WTC11 (cell line): ENCODE data around the gene DNTT. TPM values are rescaled to one million over a fixed set of nuclear protein-coding genes. Genes with fewer than 3 reads are reported as not detected.

Source experiments
- ATAC-seq: fragments of 200-7000 bp; cut with Tn5 transposase; 2 replicates; pipeline ENCODE4 v1.10.0; 2021; ENCODE audit warnings: mild to moderate bottlenecking, moderate library complexity
- CTCF ChIA-PET: fragments of 300-600 bp; sonication (Branson Sonifier 250); formaldehyde crosslinking; loops from one replicate; lab custom pipeline; 2021; ENCODE audit warnings: antibody characterized with exemption; lab: Charles Lee
- POLR2A ChIA-PET: fragments of 350-600 bp; sonication (Branson Sonifier 250); formaldehyde crosslinking; loops from one replicate; lab custom pipeline; 2021; ENCODE audit warnings: antibody characterized with exemption; lab: Charles Lee
- DNase-seq: peaks from one replicate; pipeline ENCODE4 v3.0.0; 2021; ENCODE audit warnings: low spot score
- H3K27ac Mint-ChIP-seq: 2 replicates; pipeline ENCODE4 v1.8.0; 2021; ENCODE audit warnings: mixed read lengths
- H3K27me3 Mint-ChIP-seq: 2 replicates; pipeline ENCODE4 v1.8.0; 2021; ENCODE audit warnings: low read depth, mild to moderate bottlenecking, moderate library complexity, mixed read lengths
- H3K36me3 Mint-ChIP-seq: 2 replicates; pipeline ENCODE4 v1.8.0; 2021; ENCODE audit warnings: mixed read lengths
- H3K4me1 Mint-ChIP-seq: 2 replicates; pipeline ENCODE4 v1.8.0; 2022; ENCODE audit warnings: mixed read lengths
- H3K4me3 Mint-ChIP-seq: 2 replicates; pipeline ENCODE4 v1.8.0; 2021; ENCODE audit warnings: mild to moderate bottlenecking, moderate library complexity, mixed read lengths
- H3K9me3 Mint-ChIP-seq: 2 replicates; pipeline ENCODE4 v1.8.0; 2021; ENCODE audit warnings: mixed read lengths
- ATF6 ChIP-seq: sonication (generic); formaldehyde crosslinking; IDR thresholded peaks from 2 replicates; pipeline ENCODE4 v1.8.1; 2023; ENCODE audit warnings: mild to moderate bottlenecking, missing genetic modification reagents
- E2F5 ChIP-seq: sonication (generic); formaldehyde crosslinking; IDR thresholded peaks from 2 replicates; pipeline ENCODE4 v1.8.1; 2022; ENCODE audit warnings: mild to moderate bottlenecking, moderate library complexity, missing genetic modification reagents
- ESRRA ChIP-seq: sonication (generic); formaldehyde crosslinking; IDR thresholded peaks from 2 replicates; pipeline ENCODE4 v1.8.1; 2022; ENCODE audit warnings: mild to moderate bottlenecking, missing genetic modification reagents, borderline replicate concordance
- FOXP1 ChIP-seq: sonication (generic); formaldehyde crosslinking; IDR thresholded peaks from 2 replicates; pipeline ENCODE4 v1.8.0; 2022; ENCODE audit warnings: missing genetic modification reagents, mild to moderate bottlenecking, moderate library complexity, borderline replicate concordance
- JAZF1 ChIP-seq: fragments of 250-450 bp; sonication (Bioruptor Pico); IDR thresholded peaks from 2 replicates; pipeline ENCODE4 v1.9.0; 2021; ENCODE audit warnings: moderate library complexity, mild to moderate bottlenecking, inconsistent platforms
- JUN ChIP-seq: sonication (generic); formaldehyde crosslinking; IDR thresholded peaks from 2 replicates; pipeline ENCODE4 v1.8.0; 2023; ENCODE audit warnings: mild to moderate bottlenecking, missing genetic modification reagents
- MXD4 ChIP-seq: fragments of 250-450 bp; sonication (Bioruptor Pico); IDR thresholded peaks from 2 replicates; pipeline ENCODE4 v1.8.0; 2021; ENCODE audit warnings: mild to moderate bottlenecking, moderate library complexity, borderline replicate concordance
- NR1H2 ChIP-seq: sonication (generic); formaldehyde crosslinking; IDR thresholded peaks from 2 replicates; pipeline ENCODE4 v1.9.0; 2021; ENCODE audit warnings: mild to moderate bottlenecking, moderate library complexity, missing genetic modification reagents
- NR3C1 ChIP-seq: sonication (generic); formaldehyde crosslinking; conservative IDR thresholded peaks from 2 replicates; pipeline ENCODE4 v1.8.1; 2023; ENCODE audit warnings: low read depth, mild to moderate bottlenecking, missing genetic modification reagents
- PRDM15 ChIP-seq: sonication (generic); formaldehyde crosslinking; IDR thresholded peaks from 2 replicates; pipeline ENCODE4 v1.8.0; 2022; ENCODE audit warnings: missing genetic modification reagents
- SMAD3 ChIP-seq: sonication (generic); formaldehyde crosslinking; IDR thresholded peaks from 2 replicates; pipeline ENCODE4 v1.8.0; 2022; ENCODE audit warnings: missing genetic modification reagents, mild to moderate bottlenecking, borderline replicate concordance
- ZBTB21 ChIP-seq: sonication (generic); formaldehyde crosslinking; IDR thresholded peaks from 2 replicates; pipeline ENCODE4 v1.8.1; 2023; ENCODE audit warnings: mild to moderate bottlenecking, missing genetic modification reagents, borderline replicate concordance
- ZMAT4 ChIP-seq: fragments of 250-450 bp; sonication (Bioruptor Pico); IDR thresholded peaks from 2 replicates; pipeline ENCODE4 v1.9.0; 2021; ENCODE audit warnings: mild to moderate bottlenecking
- ZNF121 ChIP-seq: sonication (generic); formaldehyde crosslinking; IDR thresholded peaks from 2 replicates; pipeline ENCODE4 v1.8.0; 2023; ENCODE audit warnings: missing genetic modification reagents
- ZNF263 ChIP-seq: sonication (generic); formaldehyde crosslinking; IDR thresholded peaks from 2 replicates; pipeline ENCODE4 v1.8.1; 2022; ENCODE audit warnings: low read depth, mild to moderate bottlenecking, moderate library complexity, missing genetic modification reagents
- ZNF416 ChIP-seq: fragments of 250-450 bp; sonication (Bioruptor Pico); IDR thresholded peaks from 2 replicates; pipeline ENCODE4 v1.9.0; 2021; ENCODE audit warnings: mild to moderate bottlenecking, inconsistent platforms
- total RNA-seq: library from RNA; stranded (reverse); gene quantifications from 3 replicates; pipeline ENCODE4 v1.2.3, GENCODE V29; 2021
- TF ChIP-seq, protein P1 (sequence below): sonication (generic); formaldehyde crosslinking; conservative IDR thresholded peaks from 2 replicates; pipeline ENCODE4 v1.8.1; 2023; ENCODE audit warnings: mild to moderate bottlenecking, low read depth, missing genetic modification reagents, moderate library complexity
- TF ChIP-seq, protein P2 (sequence below): fragments of 250-450 bp; sonication (Bioruptor Pico); IDR thresholded peaks from 2 replicates; pipeline ENCODE4 v1.8.0; 2021; ENCODE audit warnings: mild to moderate bottlenecking
- TF ChIP-seq, protein P3 (sequence below): sonication (generic); formaldehyde crosslinking; IDR thresholded peaks from 2 replicates; pipeline ENCODE4 v1.8.1; 2023; ENCODE audit warnings: mild to moderate bottlenecking, missing genetic modification reagents, moderate library complexity
- TF ChIP-seq, protein P4 (sequence below): sonication (generic); formaldehyde crosslinking; IDR thresholded peaks from 2 replicates; pipeline ENCODE4 v1.8.1; 2022; ENCODE audit warnings: missing genetic modification reagents, borderline replicate concordance

Gene DNTT
- total RNA-seq, 1 experiment from 2014 or later: not detected

- ChIA-PET CTCF (interaction anchor here (1.1 kb wide), 2 partner anchors 28 to 29 kb away, joined by 3 to 4 read pairs; no protein-coding TSS in a partner anchor), POLR2A (interaction anchor here (0.7 kb wide), 1 partner anchor 167 kb away, joined by 3 read pairs; the partner anchor contains the start of gene TLL2)
- peaks cover 43% of the 10 kb centered on the region for H3K4me1 Mint-ChIP-seq
- 0 out of 2 replicates have a peak, but pooled peaks have one; percentile 54 for TF ChIP-seq MXD4 (CRISPR knock-in tag)
- TF ChIP-seq ZNF121: no peak
- TF ChIP-seq, protein P1, sequence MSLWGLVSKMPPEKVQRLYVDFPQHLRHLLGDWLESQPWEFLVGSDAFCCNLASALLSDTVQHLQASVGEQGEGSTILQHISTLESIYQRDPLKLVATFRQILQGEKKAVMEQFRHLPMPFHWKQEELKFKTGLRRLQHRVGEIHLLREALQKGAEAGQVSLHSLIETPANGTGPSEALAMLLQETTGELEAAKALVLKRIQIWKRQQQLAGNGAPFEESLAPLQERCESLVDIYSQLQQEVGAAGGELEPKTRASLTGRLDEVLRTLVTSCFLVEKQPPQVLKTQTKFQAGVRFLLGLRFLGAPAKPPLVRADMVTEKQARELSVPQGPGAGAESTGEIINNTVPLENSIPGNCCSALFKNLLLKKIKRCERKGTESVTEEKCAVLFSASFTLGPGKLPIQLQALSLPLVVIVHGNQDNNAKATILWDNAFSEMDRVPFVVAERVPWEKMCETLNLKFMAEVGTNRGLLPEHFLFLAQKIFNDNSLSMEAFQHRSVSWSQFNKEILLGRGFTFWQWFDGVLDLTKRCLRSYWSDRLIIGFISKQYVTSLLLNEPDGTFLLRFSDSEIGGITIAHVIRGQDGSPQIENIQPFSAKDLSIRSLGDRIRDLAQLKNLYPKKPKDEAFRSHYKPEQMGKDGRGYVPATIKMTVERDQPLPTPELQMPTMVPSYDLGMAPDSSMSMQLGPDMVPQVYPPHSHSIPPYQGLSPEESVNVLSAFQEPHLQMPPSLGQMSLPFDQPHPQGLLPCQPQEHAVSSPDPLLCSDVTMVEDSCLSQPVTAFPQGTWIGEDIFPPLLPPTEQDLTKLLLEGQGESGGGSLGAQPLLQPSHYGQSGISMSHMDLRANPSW (CRISPR knock-in tag): no peak
- TF ChIP-seq E2F5 (CRISPR knock-in tag): no peak
- TF ChIP-seq, protein P2, sequence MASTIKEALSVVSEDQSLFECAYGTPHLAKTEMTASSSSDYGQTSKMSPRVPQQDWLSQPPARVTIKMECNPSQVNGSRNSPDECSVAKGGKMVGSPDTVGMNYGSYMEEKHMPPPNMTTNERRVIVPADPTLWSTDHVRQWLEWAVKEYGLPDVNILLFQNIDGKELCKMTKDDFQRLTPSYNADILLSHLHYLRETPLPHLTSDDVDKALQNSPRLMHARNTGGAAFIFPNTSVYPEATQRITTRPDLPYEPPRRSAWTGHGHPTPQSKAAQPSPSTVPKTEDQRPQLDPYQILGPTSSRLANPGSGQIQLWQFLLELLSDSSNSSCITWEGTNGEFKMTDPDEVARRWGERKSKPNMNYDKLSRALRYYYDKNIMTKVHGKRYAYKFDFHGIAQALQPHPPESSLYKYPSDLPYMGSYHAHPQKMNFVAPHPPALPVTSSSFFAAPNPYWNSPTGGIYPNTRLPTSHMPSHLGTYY (CRISPR knock-in tag): no peak
- TF ChIP-seq SMAD3: no peak
- peaks cover 35% of the 10 kb centered on the region for H3K9me3 Mint-ChIP-seq
- DNase-seq: no peak
- no peak for ATAC-seq
- peaks cover 29% of the 10 kb centered on the region for H3K36me3 Mint-ChIP-seq
- peaks cover 24% of the 10 kb centered on the region for H3K27me3 Mint-ChIP-seq
- no peak overlapping the region for H3K4me3 Mint-ChIP-seq
- H3K27ac Mint-ChIP-seq: no peak overlapping the region
Measured at GRCh38 chr10:96346295-96346694, 42.1 kb downstream of the DNTT start.

DNA sequence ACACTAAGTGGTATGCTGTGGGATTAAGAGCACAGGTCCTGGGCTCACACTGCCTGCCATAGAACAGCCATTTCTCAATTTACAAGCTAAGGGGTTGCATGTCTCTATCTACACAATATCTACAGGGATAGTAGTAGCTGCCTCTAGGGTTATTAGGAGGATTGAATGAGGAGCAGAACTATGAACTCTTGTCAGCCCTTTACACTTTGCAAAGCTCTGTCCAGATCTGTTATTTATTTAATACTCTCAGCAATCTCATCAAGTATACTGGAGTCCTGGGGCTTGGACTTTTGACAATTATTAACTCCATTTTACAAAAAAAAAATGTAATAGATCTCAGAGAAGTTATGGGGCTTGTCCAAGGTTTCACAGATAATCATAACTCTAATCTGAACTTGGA lies 47.8 kb downstream of the DNTT start:
- H3K4me1 Mint-ChIP-seq: peaks cover 20% of the 10 kb centered on the region
- ATAC-seq: no peak
- ChIA-PET POLR2A (interaction anchor here (0.6 kb wide), 1 partner anchor 995 kb away, joined by 4 read pairs; no protein-coding TSS in a partner anchor), CTCF (interaction anchor here (1.0 to 1.4 kb wide), 5 partner anchors 11 to 62 kb away, joined by 3 to 9 read pairs (median 3); no protein-coding TSS in a partner anchor)
- H3K36me3 Mint-ChIP-seq: peaks cover 10% of the 10 kb centered on the region
- H3K4me3 Mint-ChIP-seq: no peak overlapping the region
- TF ChIP-seq PRDM15 (no peak), JAZF1 (no peak), JUN (no peak), ATF6 (CRISPR knock-in tag) (no peak), ZNF263 (no peak), NR3C1 (CRISPR knock-in tag) (no peak), FOXP1 (CRISPR knock-in tag) (no peak), ZBTB21 (CRISPR knock-in tag) (no peak), ZNF416 (CRISPR knock-in tag) (no peak), ESRRA (CRISPR knock-in tag) (no peak), NR1H2 (CRISPR knock-in tag) (no peak), ZMAT4 (CRISPR knock-in tag) (no peak)
- TF ChIP-seq, protein P3, sequence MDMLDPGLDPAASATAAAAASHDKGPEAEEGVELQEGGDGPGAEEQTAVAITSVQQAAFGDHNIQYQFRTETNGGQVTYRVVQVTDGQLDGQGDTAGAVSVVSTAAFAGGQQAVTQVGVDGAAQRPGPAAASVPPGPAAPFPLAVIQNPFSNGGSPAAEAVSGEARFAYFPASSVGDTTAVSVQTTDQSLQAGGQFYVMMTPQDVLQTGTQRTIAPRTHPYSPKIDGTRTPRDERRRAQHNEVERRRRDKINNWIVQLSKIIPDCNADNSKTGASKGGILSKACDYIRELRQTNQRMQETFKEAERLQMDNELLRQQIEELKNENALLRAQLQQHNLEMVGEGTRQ (CRISPR knock-in tag): no peak
- TF ChIP-seq, protein P4, sequence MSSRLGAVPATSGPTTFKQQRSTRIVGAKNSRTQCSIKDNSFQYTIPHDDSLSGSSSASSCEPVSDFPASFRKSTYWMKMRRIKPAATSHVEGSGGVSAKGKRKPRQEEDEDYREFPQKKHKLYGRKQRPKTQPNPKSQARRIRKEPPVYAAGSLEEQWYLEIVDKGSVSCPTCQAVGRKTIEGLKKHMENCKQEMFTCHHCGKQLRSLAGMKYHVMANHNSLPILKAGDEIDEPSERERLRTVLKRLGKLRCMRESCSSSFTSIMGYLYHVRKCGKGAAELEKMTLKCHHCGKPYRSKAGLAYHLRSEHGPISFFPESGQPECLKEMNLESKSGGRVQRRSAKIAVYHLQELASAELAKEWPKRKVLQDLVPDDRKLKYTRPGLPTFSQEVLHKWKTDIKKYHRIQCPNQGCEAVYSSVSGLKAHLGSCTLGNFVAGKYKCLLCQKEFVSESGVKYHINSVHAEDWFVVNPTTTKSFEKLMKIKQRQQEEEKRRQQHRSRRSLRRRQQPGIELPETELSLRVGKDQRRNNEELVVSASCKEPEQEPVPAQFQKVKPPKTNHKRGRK (CRISPR knock-in tag): no peak
- TF ChIP-seq, all 79 proteins: peak for 0
- no peak for DNase-seq
- no peak overlapping the region for H3K27ac Mint-ChIP-seq
- no peaks in the 10 kb centered on the region; the same call in 1 of the 2 replicates for H3K27me3 Mint-ChIP-seq
- H3K9me3 Mint-ChIP-seq: peaks cover 15% of the 10 kb centered on the region; the same call in 1 of the 2 replicates
